ENCODE results near the gene BEND7. TPM values are rescaled to one million over a fixed set of nuclear protein-coding genes. Genes with fewer than 3 reads are reported as not detected.

The BEND7 gene
- total RNA-seq, 2 experiments from 2014 or later, result not detected

- H3K9me3 Mint-ChIP-seq, result no peaks in the 10 kb centered on the region
- DNase-seq (no peak), ATAC-seq (no peak)
- H3K4me3 Mint-ChIP-seq, result no peak overlapping the region
- H3K27ac Mint-ChIP-seq, result no peak overlapping the region
- H3K27me3 Mint-ChIP-seq, result peaks cover 18% of the 10 kb centered on the region
- intact Hi-C loops (cut with micrococcal nuclease), result no loop called here
- TF ChIP-seq CTCF (IDR thresholded peaks at IDR 0.05), result no peak
- H3K36me3 Mint-ChIP-seq (ENCODE audit: low read depth), result no peaks in the 10 kb centered on the region
- no peaks in the 10 kb centered on the region for H3K4me1 Mint-ChIP-seq (ENCODE audit: low read depth)
- POLR2A ChIA-PET, result no interaction called here
- CTCF ChIA-PET, result no interaction called here
Observed at GRCh38 chr10:13515467-13515866, 13.3 kb downstream of the BEND7 start.

GRCh38 chr10:13514296-13514695 is 14.5 kb downstream of the BEND7 start:
- POLR2A ChIA-PET, result no interaction called here
- intact Hi-C loops (cut with micrococcal nuclease), result no loop called here
- CTCF ChIA-PET, result no interaction called here
- peaks cover 20% of the 10 kb centered on the region for H3K27me3 Mint-ChIP-seq
- no peaks in the 10 kb centered on the region for H3K4me1 Mint-ChIP-seq (ENCODE audit: low read depth)
- no peak for ATAC-seq
- no peak for TF ChIP-seq CTCF (IDR thresholded peaks at IDR 0.05)
- DNase-seq, result no peak
- no peak overlapping the region for H3K27ac Mint-ChIP-seq
- H3K4me3 Mint-ChIP-seq, result no peak overlapping the region
- no peaks in the 10 kb centered on the region for H3K36me3 Mint-ChIP-seq (ENCODE audit: low read depth)
- H3K9me3 Mint-ChIP-seq, result no peaks in the 10 kb centered on the region

GRCh38 chr10:13512564-13512963 is 16.2 kb downstream of the BEND7 start:
- ChIA-PET POLR2A (no interaction called here), CTCF (no interaction called here)
- DNase-seq (no peak), ATAC-seq (no peak)
- H3K27ac Mint-ChIP-seq, result no peak overlapping the region
- no peaks in the 10 kb centered on the region for H3K36me3 Mint-ChIP-seq (ENCODE audit: low read depth)
- H3K4me1 Mint-ChIP-seq (ENCODE audit: low read depth), result no peaks in the 10 kb centered on the region
- peaks cover 19% of the 10 kb centered on the region for H3K27me3 Mint-ChIP-seq
- intact Hi-C loops (cut with micrococcal nuclease), result no loop called here
- no peak overlapping the region for H3K4me3 Mint-ChIP-seq
- no peaks in the 10 kb centered on the region for H3K9me3 Mint-ChIP-seq
- no peak for TF ChIP-seq CTCF (IDR thresholded peaks at IDR 0.05)

- POLR2A ChIA-PET, result interaction anchor here (0.6 kb wide), 1 partner anchor 14 kb away, joined by 3 read pairs; no protein-coding TSS in a partner anchor
Observed at GRCh38 chr10:13511409-13511808, 17.4 kb downstream of the BEND7 start.

More at GRCh38 chr10:13511409-13511808, 17.4 kb downstream of the BEND7 start:
- peaks cover 20% of the 10 kb centered on the region for H3K27me3 Mint-ChIP-seq
- no peak for TF ChIP-seq CTCF (IDR thresholded peaks at IDR 0.05)
- DNase-seq (no peak), ATAC-seq (no peak)
- intact Hi-C loops (cut with micrococcal nuclease), result no loop called here
- no peak overlapping the region for H3K27ac Mint-ChIP-seq
- no peaks in the 10 kb centered on the region for H3K36me3 Mint-ChIP-seq (ENCODE audit: low read depth)
- H3K4me1 Mint-ChIP-seq (ENCODE audit: low read depth), result no peaks in the 10 kb centered on the region
- H3K4me3 Mint-ChIP-seq, result no peak overlapping the region
- no peaks in the 10 kb centered on the region for H3K9me3 Mint-ChIP-seq
- CTCF ChIA-PET, result interaction anchor here (1.2 kb wide), 1 partner anchor 71 kb away, joined by 3 read pairs; no protein-coding TSS in a partner anchor

All from activated CD8-positive, alpha-beta T cell treated with anti-CD3 and anti-CD28 coated beads for 36 hours (primary cell).